Naive B cell (primary cell): Measurements from ENCODE around the gene C5orf46. TPM values are rescaled to one million over a fixed set of nuclear protein-coding genes. Genes with fewer than 3 reads are reported as not detected.

ENCODE experiments used
- ATAC-seq, 2 donors: fragments of 150-1000 bp; cut with Tn5 transposase; 2 replicates each; pipeline ENCODE4 v1.10.0; 2021; ENCODE audit warnings: low read depth in 2 of 2, mild to moderate bottlenecking in 2 of 2, moderate library complexity in 2 of 2
- DNase-seq: peaks from one replicate; pipeline ENCODE4 v3.0.0; 2022
- H3K27ac Mint-ChIP-seq, 6 donors: one replicate each; pipeline ENCODE4 v1.8.0; 2020 to 2022; ENCODE audit warnings: mild to moderate bottlenecking in 6 of 6, mixed read lengths in 6 of 6, moderate library complexity in 5 of 6, inconsistent platforms in 2 of 6
- H3K27me3 Mint-ChIP-seq, 3 donors: one replicate each; pipeline ENCODE4 v1.8.0; 2021 to 2022; ENCODE audit warnings: mixed read lengths in 3 of 3, mild to moderate bottlenecking in 1 of 3
- H3K36me3 Mint-ChIP-seq, 2 donors: one replicate each; pipeline ENCODE4 v1.8.0; 2020 to 2022; ENCODE audit warnings: mixed read lengths in 2 of 2, inconsistent platforms in 1 of 2, mild to moderate bottlenecking in 1 of 2
- H3K4me1 Mint-ChIP-seq, 3 donors: one replicate each; pipeline ENCODE4 v1.8.0; 2020 to 2022; ENCODE audit warnings: mixed read lengths in 3 of 3, inconsistent platforms in 1 of 3, mild to moderate bottlenecking in 1 of 3, moderate library complexity in 1 of 3
- H3K4me3 Mint-ChIP-seq, 8 donors: one replicate each; pipeline ENCODE4 v1.8.0; 2020 to 2022; ENCODE audit warnings: mild to moderate bottlenecking in 8 of 8, mixed read lengths in 8 of 8, moderate library complexity in 8 of 8, inconsistent platforms in 2 of 8
- H3K9me3 Mint-ChIP-seq, 7 donors: one replicate each; pipeline ENCODE4 v1.8.0; 2020 to 2022; ENCODE audit warnings: mixed read lengths in 7 of 7, mild to moderate bottlenecking in 5 of 7, inconsistent platforms in 2 of 7, moderate library complexity in 1 of 7
- polyA plus RNA-seq, 6 donors: library from polyadenylated mRNA; unstranded; fragments of 300-500 nt; fragmentation: Illumina TruSeq; gene quantifications; one replicate each; pipeline ENCODE4 v1.2.3, GENCODE V29; 2021; ENCODE audit warnings: low read depth in 6 of 6

The C5orf46 gene
- polyA plus RNA-seq, 6 donors from 2014 or later, result not detected

DNA sequence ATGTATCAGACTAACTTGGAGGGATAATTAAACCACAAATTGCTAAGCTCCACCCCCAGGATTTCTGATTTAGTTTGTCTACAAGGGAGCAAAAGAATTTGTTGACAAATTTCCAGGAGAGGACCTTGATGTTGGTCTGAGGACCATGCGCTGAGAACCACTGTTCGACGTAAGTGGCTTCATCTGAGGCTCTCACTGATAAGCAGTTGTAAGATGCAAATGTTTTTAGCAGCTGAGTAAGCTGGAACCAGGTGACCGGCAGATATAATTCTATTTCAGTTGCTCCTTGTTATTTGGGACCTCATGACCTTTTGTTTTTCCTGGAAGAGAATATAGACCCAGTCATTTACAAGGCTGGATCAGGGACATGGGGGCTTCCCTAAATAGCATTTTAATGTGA, 60.7 kb downstream of the C5orf46 start:
- no peaks in the 10 kb centered on the region for H3K9me3 Mint-ChIP-seq
- no peaks in the 10 kb centered on the region for H3K36me3 Mint-ChIP-seq
- H3K27ac Mint-ChIP-seq, result no peak overlapping the region
- H3K4me1 Mint-ChIP-seq, result no peaks in the 10 kb centered on the region
- ATAC-seq (no peak), DNase-seq (no peak)
- peaks cover 7 to 20% (median 10%) of the 10 kb centered on the region in 3 donors for H3K27me3 Mint-ChIP-seq
- no peak overlapping the region for H3K4me3 Mint-ChIP-seq

DNA sequence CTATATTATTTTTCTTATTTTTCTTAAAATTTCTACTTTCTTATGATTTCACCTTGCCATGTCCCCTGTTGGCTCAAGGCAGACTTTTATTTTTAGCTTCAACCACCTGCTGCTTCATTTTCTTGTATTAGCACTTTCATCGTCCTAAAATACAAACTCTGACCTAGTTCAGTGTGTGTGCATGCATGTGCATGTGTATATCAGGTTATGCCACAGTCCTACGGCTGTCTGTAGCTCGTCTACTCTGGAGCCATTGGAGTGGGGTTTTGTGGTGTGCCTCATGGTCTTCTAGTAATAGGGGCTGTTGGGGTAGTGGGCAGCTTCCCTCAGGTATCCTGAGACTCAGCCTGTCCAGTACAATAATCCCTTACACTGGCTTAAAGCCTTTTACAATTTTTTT, 61.5 kb downstream of the C5orf46 start:
- H3K9me3 Mint-ChIP-seq, result no peaks in the 10 kb centered on the region

DNA sequence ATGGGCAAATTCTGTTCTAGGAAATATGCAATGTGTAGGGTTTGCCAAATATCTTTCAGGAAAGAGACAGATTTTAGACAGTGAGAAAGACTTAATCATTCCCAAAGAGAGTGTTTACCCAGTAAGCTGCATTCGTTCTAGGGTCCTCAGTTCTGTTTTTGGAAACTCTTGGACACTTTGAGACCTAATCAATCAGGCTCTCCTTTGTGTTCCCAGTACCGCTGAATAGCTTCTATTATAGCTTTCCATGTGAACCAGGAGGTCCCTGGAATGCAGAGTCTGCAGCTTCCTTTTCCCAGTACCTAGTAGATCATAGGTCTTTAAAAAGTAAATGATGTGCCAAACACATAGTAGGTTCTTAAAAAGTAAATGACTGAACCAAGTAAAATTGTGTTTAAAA, 63.5 kb downstream of the C5orf46 start:
- Mint-ChIP-seq H3K4me1 (no peaks in the 10 kb centered on the region), H3K27ac (no peak overlapping the region), H3K9me3 (no peaks in the 10 kb centered on the region), H3K27me3 (peaks cover 10 to 20% (median 16%) of the 10 kb centered on the region in 3 donors), H3K4me3 (no peak overlapping the region), H3K36me3 (no peaks in the 10 kb centered on the region)
- no peak for DNase-seq
- ATAC-seq, result no peak

More for the DNA sequence above, 61.5 kb downstream of the C5orf46 start:
- Mint-ChIP-seq H3K27ac (no peak overlapping the region), H3K4me3 (no peak overlapping the region), H3K36me3 (no peaks in the 10 kb centered on the region), H3K4me1 (no peaks in the 10 kb centered on the region), H3K27me3 (peaks cover 7 to 20% (median 10%) of the 10 kb centered on the region in 3 donors)
- DNase-seq (no peak), ATAC-seq (no peak)

Other genes starting within 250 kb of the C5orf46 start
- gene JAKMIP2, start 123.8 kb downstream of the C5orf46 start, polyA plus RNA-seq, result 1 to 10 TPM in 3 of 6 donors, under 1 TPM in 2, not detected in 1; 0.09 to 1.7 (median 1.1) TPM
- not detected for gene SPINK1, start 74.9 kb downstream of the C5orf46 start, polyA plus RNA-seq
- not detected for gene SCGB3A2, start 27.8 kb downstream of the C5orf46 start, polyA plus RNA-seq
- not detected for gene SPINK5, start 157.4 kb upstream of the C5orf46 start, polyA plus RNA-seq